NCI-H1436 treated with DMSO at 0.1 percent for 48 hours (cell line): ENCODE results near the gene CDON.
A peak's percentile ranks its signal among the peaks of the same experiment; 100 is the strongest.

ENCODE experiments used
- DNase-seq: peaks from one replicate; lab custom pipeline; 2025; lab: John Stamatoyannopoulos, UW

CDON gene, protein sequence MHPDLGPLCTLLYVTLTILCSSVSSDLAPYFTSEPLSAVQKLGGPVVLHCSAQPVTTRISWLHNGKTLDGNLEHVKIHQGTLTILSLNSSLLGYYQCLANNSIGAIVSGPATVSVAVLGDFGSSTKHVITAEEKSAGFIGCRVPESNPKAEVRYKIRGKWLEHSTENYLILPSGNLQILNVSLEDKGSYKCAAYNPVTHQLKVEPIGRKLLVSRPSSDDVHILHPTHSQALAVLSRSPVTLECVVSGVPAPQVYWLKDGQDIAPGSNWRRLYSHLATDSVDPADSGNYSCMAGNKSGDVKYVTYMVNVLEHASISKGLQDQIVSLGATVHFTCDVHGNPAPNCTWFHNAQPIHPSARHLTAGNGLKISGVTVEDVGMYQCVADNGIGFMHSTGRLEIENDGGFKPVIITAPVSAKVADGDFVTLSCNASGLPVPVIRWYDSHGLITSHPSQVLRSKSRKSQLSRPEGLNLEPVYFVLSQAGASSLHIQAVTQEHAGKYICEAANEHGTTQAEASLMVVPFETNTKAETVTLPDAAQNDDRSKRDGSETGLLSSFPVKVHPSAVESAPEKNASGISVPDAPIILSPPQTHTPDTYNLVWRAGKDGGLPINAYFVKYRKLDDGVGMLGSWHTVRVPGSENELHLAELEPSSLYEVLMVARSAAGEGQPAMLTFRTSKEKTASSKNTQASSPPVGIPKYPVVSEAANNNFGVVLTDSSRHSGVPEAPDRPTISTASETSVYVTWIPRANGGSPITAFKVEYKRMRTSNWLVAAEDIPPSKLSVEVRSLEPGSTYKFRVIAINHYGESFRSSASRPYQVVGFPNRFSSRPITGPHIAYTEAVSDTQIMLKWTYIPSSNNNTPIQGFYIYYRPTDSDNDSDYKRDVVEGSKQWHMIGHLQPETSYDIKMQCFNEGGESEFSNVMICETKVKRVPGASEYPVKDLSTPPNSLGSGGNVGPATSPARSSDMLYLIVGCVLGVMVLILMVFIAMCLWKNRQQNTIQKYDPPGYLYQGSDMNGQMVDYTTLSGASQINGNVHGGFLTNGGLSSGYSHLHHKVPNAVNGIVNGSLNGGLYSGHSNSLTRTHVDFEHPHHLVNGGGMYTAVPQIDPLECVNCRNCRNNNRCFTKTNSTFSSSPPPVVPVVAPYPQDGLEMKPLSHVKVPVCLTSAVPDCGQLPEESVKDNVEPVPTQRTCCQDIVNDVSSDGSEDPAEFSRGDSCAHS (N-terminal part only)

DNA sequence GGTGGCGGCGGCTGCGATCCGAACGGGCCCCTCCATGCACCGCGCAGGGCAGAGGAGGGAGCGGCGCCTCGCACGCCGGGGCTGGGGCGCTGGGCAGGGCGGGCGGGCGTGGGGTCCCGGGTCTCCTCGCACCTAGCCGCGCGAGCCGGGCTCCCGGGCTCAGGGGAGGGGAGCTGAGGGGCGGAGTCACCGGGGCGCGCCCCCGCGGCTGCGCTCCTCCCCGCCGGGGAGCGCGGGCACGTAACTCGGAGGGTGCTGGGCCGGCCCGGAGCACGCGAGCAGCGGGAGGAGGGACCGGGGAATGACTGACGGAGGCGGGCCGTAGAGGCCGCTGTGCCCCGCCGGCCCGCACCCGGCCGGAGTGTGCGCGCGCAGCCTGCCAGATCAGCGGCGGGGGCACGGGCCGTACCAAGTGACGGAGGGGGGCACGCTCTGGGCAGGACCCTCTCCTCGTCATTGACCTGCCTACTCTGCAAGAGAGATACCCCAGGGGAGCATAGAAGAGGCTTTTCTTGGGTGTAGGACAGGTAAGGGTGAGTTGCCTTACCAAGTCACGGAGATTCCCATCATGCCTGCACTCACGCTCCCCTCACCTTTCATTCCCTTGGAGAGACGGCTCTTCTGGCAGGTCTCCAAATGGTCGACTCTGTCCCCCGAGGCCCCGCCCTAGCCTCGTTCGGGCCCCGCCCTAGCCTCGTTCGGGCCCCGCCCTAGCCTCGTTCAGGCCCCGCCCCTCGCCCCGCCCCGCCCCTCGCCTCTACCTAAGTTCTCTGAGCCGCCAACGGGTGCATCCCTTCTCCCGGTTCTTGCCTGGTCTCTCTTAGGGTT lies at the start of gene CDON:
TSS of gene CDON (minus strand) at position 188 of the 828 bp plus-strand sequence. CDS start 39,390 bp downstream, outside the sequence.
- peak; percentile 81 for DNase-seq

DNA sequence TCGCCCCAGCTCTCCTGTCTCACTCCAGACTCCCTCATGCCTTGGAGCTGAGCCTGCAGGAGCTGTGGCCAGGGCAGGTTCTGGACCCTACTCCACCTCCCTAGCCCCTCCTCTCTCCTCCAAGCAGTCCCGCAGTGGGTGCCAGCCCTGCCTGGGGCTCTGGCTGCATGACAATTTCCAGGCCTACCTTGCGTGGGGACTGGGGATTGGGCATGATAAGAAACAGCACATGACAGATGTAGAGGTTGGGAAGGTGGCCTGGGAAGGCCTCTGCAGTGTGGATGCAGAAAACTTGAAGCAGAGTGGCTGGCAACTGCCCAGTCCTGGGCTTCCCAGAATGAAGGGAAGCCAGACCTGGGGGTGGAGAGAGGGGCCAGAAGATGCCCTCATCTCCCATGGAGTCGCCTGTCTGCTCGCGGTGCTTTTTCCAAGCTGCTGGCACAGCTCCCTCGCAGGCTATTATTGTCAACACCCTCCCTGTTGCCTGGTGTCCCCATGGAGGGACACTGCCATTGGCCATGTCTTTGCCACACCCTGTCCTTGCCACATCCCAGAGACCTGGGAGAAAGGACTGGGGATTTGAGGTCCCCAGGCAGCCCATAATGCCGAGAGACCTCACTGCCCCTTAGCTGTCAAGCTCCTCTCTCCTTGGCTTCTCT lies 48.9 kb upstream of the CDON start:
- no peak for DNase-seq

DNA sequence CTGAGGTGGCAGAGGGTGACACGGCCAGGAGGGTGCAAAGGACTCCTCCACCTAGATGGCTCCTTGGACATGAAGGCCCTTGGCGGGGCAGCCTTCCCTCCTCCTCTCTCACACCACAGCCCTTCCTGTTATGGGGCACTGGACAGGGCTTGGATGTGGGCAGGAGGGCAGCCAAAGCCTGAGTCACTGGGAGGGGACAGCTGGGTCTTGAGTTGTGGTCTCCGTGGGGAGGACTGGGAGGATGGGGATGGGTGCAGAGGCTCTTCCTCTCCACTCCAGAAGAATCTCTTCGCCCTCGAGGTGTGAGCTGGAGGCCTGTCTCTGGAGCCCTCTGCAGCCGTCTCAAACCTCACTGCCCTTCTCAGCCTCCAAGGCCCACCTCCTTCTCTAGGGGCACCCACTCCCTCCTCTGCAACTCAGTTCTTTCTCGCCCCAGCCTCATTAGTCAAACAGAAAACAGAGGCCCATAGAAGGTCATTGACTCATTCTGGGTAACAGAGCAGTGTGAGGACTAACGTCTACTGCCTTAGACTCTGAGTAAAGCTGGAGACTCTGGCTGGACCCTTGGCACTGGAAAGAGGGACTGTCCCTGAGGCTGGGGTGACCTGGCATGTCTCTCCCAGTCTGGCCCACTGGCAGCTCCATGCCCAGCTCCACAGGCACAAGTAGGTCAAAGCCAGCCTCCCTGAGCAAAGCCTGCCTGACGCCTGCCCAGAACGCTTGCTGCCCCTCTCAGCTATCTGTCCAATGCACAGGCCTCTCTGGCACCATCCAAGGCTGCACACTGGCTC lies 47.5 kb upstream of the CDON start:
- no peak for DNase-seq

DNA sequence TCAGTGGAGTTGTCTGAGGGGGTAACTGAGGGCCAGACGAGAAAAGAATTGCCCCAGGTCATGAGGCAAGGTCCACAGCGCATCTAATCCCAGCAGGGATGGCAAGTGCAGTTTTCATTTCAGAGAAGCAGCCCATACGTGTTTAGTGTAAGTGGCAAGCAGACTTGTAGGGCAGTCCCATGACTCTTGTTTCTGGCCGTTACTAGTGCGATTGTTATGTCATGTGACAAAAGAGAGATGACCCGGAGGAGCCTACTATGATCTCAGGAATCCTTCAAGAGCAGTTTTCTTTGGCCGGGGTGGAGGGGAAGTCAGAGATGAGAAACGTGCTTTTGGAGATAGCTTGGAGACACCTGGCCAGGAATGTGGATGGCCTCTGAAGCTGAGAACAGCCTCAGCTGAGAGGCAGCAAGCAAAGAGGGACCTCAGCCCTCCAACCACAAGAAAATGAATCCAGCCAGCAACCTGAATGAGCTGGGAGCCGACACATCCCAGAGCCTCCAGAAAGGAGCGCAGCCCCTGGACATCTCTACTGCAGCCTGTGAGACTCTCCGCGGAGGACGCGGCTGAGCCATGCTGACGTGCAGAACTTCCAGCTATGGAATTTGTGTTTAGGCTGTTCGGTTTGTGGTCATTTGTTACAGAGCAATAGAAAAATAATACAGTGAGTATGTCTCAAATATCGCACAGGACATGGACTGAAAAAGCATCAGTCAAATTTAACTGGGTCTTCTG lies 44.1 kb upstream of the CDON start:
- no peak for DNase-seq

DNA sequence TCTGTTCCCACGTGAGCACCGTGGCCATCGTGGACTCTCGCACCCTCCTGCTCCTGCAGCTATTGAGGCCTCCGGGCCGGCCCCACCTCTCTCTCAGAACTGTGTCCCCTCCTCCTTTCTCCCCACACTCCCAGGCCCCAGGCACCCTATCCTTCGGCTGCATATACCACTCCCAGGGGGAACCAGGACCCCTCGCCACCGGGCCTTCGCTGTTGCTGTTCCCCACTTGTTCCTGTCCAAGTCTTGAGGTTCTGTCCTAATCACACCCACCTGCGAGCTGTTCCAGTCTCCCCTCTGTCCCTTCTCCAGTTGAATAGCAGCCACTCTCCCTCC lies 43.0 kb upstream of the CDON start:
- no peak for DNase-seq

DNA sequence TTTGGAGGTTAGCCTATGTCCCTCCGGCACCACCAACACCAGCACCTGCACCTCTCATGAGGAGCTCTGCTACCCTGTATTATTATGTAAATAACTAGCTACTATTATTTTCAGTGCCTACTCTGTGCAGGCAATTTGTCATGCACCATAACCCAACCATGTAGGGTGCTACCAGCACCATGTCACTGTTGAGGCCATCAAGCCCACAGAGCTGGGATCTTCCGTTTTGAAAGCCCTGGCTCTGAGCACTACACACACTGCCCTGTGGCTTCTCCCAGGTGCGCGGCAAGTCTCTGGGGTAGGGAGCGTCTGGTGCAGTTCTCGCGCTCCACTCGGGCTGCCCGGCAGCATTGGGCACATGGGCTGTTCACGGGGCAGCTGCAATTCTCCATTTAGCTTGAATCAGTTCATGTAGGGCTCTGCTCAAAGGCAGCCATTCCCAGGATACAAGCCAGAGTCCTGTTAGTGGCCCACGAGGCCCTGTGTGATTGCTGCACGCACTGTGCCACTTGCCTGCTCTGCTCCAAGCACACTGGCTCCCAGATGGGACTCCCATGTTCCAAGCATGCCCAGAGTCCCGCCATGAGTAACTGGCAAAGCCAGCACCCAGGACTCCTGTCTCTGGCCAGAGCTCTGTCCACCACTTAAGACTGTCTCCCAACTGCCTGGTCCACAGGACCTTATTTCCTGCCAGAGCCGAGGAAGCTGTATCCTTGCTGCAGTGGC lies 42.5 kb upstream of the CDON start:
- DNase-seq: no peak

DNA sequence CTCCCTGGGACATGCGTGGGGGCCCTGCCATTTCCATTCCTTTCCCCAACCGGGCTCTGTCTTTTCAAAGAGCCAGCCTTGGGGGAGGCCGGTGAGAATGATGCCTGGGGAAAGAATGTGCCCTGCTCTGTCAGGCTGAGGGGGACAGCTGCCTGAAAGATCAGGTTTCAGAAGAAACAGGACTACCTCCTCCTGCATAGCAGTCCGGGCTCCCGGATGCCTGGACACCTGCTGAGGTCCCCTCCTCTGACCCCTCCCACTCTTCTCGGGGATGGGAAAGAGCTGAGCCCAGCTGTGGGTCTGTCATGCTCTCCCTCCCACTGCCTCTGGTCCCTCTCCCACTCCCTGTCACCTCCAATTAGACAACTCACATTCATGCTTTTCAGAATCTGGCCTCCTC lies 41.8 kb upstream of the CDON start:
- DNase-seq: no peak

DNA sequence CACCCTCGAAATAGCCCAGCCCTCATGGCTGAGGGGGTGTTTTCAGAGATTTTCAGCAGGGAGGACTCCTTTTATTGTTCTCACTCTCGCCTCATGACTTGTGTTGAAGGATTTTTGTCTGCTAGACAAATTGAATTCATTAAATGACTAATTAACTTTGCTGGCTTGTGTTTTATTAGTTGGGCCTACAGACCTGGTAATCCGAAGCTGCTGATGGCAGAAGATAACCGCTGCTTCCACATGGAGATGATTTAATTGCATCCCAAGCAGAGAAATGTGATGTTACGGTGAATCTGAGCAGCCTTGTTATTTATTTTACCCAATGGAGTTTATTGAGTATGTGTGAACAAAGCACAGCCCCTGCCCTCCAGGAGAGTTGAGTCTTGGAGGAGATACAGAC lies 40.5 kb upstream of the CDON start:
- DNase-seq: no peak

DNA sequence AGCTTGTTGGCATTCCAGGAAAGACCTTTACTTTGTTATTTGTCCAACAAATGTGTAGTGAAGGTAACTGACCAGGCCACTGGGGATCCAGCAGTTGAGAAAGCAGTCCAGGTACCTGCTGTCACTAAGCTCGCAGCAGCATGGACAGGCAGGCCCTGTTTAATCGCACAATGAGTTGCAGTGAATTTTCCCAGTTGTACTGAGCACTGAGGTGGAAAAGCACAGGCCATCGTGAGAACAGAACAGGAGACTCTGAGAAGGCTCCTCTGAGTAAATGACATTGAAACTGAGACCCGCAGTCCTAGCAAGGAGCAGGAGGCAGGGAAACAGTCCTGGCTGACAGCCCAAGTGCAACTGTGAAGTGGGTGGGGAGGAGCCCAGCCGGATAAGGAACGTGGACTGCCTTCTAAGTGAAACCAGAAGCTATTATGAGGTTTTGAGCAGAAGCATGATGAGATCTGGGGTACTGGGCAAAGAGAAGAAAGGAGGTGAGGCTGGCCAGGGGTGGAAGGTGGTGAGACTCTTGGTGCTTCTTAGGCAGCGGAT lies 39.8 kb upstream of the CDON start:
- no peak for DNase-seq

DNA sequence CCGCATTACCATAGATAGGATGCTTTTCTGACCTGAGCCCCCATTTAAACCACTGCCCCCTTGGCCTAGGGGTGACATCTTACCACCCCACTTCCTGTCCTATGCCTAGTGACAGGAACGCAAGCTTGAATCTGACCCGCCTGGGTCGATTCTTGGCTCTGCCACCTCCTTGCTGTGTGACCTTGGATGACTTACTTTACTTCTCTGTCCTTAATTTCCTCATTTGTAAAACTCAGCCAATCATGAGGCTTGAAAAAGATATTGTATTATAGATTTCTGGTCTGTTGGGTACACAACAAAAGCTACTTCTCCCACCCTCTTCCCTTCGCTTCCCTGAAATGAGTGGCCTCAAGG lies 39.2 kb upstream of the CDON start:
- DNase-seq: no peak

DNA sequence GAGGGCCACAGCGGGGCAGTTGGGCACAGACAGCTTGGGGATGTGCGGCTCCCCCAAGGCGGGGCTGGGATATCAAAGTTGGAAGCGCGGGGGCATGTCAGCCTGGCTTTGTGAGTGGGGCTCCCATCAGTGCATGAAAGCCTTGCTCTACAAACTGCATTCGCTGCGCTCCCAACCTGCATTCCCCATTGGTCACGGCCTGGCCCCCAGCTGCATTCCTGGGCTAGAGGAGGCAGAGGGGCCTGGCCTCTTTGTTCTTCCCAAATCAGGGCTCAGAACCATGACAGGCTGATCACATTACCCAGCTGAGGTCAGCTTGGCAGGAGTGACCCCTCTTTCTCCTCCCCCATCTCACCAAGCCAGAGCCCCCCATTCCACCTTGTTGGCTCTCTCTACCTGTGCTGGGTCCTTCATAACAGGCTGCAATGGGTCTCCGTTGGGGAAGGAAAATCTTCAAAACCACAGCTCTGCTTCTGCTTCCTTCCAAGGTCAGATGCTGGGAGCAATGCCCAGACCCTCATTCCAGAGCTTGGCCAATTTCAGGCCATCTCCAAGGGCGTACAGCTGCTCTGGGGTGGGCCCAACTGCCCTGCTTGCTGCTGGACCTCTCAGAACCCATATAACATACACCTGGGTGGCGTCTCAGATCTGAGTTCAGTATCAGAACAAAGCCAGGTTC lies 38.7 kb upstream of the CDON start:
- no peak for DNase-seq

DNA sequence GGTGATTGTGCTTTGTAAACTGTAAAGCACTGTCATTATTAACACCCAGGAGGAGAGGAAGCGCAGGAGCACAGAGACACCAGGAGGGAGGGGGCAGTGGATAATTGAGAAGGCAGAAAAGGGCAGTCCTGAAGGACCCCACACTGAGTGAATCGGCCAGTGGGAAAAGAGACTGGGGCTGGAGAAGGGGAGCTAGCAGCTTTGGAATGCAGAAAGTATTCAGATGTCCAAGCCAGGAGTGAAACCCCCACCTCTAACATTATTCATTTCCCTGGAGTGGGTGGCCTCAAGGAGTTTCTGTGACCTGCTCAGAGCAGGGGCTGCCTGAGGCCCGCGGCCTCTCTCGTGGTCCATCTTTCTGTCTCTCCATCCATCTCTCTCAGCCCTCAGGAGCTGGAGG lies 38.0 kb upstream of the CDON start:
- DNase-seq: no peak

DNA sequence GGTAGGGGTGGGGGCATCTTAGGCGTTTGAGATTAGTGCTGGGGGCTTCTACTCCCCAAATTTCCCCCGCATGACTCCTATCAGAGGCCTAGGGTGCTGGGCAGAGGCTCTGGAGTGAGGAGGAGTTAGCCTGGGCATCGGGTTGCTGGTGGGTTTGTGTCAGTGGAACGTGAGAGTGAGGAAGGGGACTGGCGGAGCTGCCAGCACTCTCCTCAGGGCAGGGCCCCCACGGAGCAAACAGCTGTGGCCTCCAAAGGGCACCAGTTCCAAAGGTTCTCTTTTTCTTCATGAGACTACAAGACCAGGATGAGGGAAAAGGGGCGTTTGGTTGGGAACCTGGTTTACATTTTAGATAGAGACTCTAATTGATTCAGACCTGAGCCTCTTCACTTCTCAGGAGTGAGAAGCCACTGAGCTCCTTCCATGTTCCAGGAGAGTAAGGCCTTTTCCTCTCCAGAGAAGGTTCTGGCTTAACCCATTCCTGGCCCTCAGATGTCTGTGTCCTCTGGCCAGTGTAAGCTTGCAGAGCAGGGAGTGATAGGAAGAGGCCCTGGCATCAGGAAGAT lies 35.6 kb upstream of the CDON start:
- DNase-seq: no peak

DNA sequence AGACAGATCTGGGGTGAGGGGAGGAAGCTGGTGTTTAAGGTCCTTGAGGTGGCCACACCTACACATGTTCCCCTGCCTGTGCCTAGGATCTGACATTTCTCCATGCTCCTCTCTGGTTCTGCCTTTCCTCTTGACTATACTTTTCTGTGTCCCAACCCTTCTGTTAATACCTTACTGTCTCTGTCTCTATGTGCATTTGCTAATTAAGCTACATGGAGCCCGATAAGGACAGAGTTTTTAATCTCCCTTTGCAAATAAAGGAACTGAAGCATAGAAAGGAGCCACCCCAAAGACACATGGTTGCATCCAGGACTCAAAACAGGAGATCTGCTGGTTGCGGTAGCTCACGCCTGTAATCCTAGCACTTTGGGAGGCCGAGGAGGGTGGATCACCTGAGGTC lies 33.1 kb upstream of the CDON start:
- DNase-seq: no peak

DNA sequence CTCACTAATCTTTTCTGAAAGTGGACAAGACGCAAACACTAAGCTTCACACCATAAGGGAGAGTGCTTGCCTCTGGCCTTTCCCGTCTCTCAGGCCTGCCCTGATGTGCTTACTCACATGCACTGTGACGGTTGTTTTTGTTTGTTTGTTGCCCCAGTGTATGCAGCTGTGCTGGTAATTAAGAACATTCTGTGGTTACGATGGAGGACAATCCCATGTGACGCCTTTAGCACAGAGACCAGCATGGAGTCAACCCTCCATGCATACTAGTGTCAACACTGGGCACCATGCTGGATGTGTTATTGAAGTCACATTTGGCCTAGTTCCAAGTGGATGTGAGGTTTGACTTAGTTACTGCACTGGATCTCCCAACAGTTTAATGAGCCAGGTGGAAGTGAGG lies 27.8 kb upstream of the CDON start:
- no peak for DNase-seq

DNA sequence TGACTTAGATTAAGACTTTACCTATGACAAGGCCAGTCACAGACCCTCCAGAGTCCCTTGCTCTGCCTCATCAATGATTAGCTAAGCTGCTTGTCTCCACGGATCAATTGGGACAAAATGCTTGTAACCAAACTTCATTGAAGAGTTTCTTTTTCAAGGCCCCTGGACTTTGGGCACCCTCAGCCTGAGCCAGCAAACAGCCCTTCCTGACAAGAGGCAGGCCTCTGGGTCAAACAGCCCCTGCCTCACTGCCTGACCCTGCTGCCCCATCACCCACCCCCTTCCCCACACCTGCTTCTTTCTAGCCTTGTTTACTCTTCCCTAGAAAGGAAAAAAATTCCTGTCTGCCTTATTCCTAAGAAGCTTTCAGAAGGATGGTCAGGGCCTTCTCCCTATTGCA lies 26.3 kb upstream of the CDON start:
- DNase-seq: no peak

DNA sequence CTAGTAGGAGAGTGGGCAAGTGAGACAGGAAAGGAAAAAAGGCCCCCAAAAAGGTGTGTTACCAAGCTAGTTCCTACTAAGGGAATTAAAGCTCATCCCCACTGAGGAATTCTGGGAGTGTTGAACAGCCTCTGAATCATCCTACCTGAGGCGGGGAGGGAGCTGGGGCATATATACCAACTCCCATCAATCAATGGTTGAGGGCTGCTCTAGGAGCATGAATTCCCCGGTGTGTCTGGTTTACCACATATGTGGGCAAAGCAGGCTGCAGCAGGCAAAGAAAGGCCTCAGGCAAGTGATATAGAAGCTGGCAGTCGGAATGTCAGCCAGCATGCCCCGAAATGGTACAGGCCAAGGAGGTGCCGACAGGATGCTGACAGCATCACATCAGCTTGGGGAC lies 23.6 kb upstream of the CDON start:
- no peak for DNase-seq

DNA sequence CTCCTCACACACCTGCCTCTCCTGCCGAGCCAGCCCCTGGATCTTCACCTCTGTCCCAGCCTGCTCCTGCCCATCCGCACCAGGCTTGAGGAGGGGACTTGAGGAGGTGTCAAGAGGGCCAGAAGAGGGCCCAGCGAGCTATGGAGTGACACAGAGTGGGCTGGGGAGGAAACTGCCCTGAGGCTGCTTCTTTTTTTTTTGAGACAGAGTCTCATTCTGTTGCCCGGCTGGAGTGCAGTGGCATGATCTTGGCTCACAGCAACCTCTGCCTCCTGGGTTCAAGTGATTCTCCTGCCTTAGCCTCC lies 21.9 kb upstream of the CDON start:
- DNase-seq: no peak
